DOHH2 (cell line): ENCODE data around the gene MAN1C1.

Experiments
- H3F3A ChIP-seq: fragments of 200-600 bp; sonication (generic), shearing (Covaris generic); 2 replicates; pipeline ENCODE4 v1.6.0; 2016; ENCODE audit warnings: antibody characterized with exemption, mild to moderate bottlenecking; ENCODE audit not compliant: control insufficient read depth, insufficient read depth
- H3K27ac ChIP-seq: fragments of 200-600 bp; sonication (generic); 2 replicates; pipeline ENCODE4 v1.5.1; 2014; ENCODE audit warnings: low read depth, mild to moderate bottlenecking, low read length, moderate library complexity
- H3K27me3 ChIP-seq: fragments of 200-600 bp; sonication (generic); 2 replicates; pipeline ENCODE4 v1.6.1; 2014; ENCODE audit warnings: mild to moderate bottlenecking, low read length, mixed read lengths; ENCODE audit not compliant: control insufficient read depth
- H3K36me3 ChIP-seq: fragments of 200-600 bp; sonication (generic); 2 replicates; pipeline ENCODE4 v1.6.1; 2014; ENCODE audit warnings: mild to moderate bottlenecking, low read length, moderate library complexity, mixed read lengths; ENCODE audit not compliant: control insufficient read depth
- H3K4me1 ChIP-seq: fragments of 200-600 bp; sonication (generic); 2 replicates; pipeline ENCODE4 v1.6.1; 2014; ENCODE audit warnings: mild to moderate bottlenecking, low read length, mixed read lengths; ENCODE audit not compliant: control insufficient read depth
- H3K4me2 ChIP-seq: fragments of 200-600 bp; sonication (generic); 2 replicates; pipeline ENCODE4 v1.6.0; 2014; ENCODE audit warnings: mild to moderate bottlenecking, low read length, moderate library complexity
- H3K4me3 ChIP-seq: fragments of 200-600 bp; sonication (generic); 2 replicates; pipeline ENCODE4 v1.5.1; 2014; ENCODE audit warnings: mild to moderate bottlenecking, low read length, mixed read lengths
- H3K79me2 ChIP-seq: fragments of 200-600 bp; sonication (generic); 2 replicates; pipeline ENCODE4 v1.6.1; 2014; ENCODE audit warnings: mild to moderate bottlenecking, low read length, mixed read lengths; ENCODE audit not compliant: control insufficient read depth
- H3K9me2 ChIP-seq: fragments of 200-600 bp; sonication (generic); replicated peaks from 2 replicates; pipeline ENCODE4 v1.6.1; 2014; ENCODE audit warnings: mild to moderate bottlenecking, low read length, mixed read lengths; ENCODE audit not compliant: control insufficient read depth
- H3K9me3 ChIP-seq: fragments of 200-600 bp; sonication (generic); 2 replicates; pipeline ENCODE4 v1.6.1; 2014; ENCODE audit warnings: antibody characterized with exemption, low read length, mixed read lengths; ENCODE audit not compliant: control insufficient read depth, insufficient read depth
- H4K20me1 ChIP-seq: fragments of 200-600 bp; sonication (generic); 2 replicates; pipeline ENCODE4 v1.6.0; 2014; ENCODE audit warnings: low read depth, mild to moderate bottlenecking, antibody characterized with exemption, low read length, moderate library complexity; ENCODE audit not compliant: control insufficient read depth, insufficient read depth
- EZH2phosphoT487 ChIP-seq: fragments of 200-600 bp; sonication (generic); IDR thresholded peaks from 2 replicates; pipeline ENCODE4 v1.6.1; 2017; ENCODE audit warnings: borderline replicate concordance, mild to moderate bottlenecking, antibody characterized with exemption, low read length, moderate library complexity, mixed read lengths
- TF ChIP-seq, protein P1 (sequence below): fragments of 200-600 bp; sonication (generic); IDR thresholded peaks from one replicate; pipeline ENCODE4 v1.5.1; 2014; ENCODE audit warnings: antibody characterized with exemption, mild to moderate bottlenecking, low read depth, low read length; ENCODE audit not compliant: poor library complexity, severe bottlenecking

MAN1C1 gene

DNA sequence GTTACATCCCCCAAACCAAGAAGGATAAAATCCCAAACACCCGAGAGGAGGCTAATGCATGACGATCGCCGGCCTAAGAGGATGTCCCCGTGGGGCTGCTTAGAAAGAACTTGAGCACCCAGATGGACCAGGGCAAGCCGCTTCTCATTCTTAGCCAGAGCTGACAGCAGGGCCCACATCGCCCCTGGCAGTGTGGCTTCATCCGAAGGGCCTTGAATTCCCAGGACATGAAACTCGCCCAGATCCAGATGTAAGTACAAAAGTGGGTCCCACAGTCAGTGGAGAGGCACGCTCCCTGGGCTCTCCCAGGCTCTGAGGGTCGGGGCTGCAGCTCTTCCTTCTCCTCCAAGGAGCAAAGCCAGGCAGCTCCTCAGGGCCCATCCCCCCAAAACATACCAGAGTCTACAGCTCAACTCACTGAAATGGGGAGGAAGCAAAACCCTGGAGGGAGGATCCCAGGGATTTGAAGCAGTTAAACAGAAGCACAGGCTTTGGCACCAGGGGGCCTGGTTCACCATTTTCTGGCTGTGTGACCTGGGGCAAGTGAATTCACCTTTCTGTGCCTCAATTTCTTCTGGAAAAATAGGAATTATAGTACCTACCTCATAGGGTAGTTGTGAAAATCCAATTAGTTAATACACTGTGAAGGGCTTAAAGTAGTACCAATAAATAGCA lies 85.6 kb downstream of the MAN1C1 start:
- H3K36me3 ChIP-seq: no peaks in the 10 kb centered on the region
- H3K4me3 ChIP-seq: no peak overlapping the region
- H3K4me2 ChIP-seq: no peak overlapping the region
- peaks cover 41% of the 10 kb centered on the region for H3K27me3 ChIP-seq
- H3K9me3 ChIP-seq: no peaks in the 10 kb centered on the region
- H4K20me1 ChIP-seq: no peaks in the 10 kb centered on the region
- H3K4me1 ChIP-seq: no peaks in the 10 kb centered on the region
- H3K79me2 ChIP-seq: no peaks in the 10 kb centered on the region
- H3K9me2 ChIP-seq: no peaks in the 10 kb centered on the region
- TF ChIP-seq, protein P1, sequence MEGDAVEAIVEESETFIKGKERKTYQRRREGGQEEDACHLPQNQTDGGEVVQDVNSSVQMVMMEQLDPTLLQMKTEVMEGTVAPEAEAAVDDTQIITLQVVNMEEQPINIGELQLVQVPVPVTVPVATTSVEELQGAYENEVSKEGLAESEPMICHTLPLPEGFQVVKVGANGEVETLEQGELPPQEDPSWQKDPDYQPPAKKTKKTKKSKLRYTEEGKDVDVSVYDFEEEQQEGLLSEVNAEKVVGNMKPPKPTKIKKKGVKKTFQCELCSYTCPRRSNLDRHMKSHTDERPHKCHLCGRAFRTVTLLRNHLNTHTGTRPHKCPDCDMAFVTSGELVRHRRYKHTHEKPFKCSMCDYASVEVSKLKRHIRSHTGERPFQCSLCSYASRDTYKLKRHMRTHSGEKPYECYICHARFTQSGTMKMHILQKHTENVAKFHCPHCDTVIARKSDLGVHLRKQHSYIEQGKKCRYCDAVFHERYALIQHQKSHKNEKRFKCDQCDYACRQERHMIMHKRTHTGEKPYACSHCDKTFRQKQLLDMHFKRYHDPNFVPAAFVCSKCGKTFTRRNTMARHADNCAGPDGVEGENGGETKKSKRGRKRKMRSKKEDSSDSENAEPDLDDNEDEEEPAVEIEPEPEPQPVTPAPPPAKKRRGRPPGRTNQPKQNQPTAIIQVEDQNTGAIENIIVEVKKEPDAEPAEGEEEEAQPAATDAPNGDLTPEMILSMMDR: no peak
- TF ChIP-seq EZH2phosphoT487: no peak
- H3K27ac ChIP-seq: no peak overlapping the region
- no peaks in the 10 kb centered on the region for H3F3A ChIP-seq

DNA sequence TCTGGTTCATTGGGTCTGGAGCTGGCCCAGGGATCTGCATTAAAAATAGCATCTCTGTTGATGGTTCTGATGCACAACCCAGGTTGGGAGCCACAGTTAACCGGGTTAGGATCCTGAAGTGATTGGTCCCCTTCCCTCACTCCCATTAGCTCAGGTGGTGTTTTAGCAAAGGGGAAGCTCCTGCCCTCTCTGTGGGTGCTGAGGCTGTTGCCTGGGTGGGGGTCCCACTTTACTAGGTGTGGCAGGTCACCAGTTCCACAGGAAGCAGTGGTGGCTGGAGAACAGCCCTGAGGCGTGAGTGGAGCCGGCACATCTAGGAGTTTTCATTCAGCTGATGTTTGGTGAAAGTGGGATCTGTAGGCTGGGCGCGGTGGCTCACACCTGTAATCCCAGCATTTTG lies 86.5 kb downstream of the MAN1C1 start:
- Histone ChIP-seq H3K27ac (no peak overlapping the region), H3K79me2 (no peaks in the 10 kb centered on the region), H3K9me3 (no peaks in the 10 kb centered on the region), H4K20me1 (no peaks in the 10 kb centered on the region), H3F3A (no peaks in the 10 kb centered on the region), H3K4me1 (no peaks in the 10 kb centered on the region), H3K4me2 (no peak overlapping the region), H3K4me3 (no peak overlapping the region), H3K27me3 (peaks cover 36% of the 10 kb centered on the region), H3K9me2 (no peaks in the 10 kb centered on the region), H3K36me3 (no peaks in the 10 kb centered on the region)
- no peak for TF ChIP-seq EZH2phosphoT487
- TF ChIP-seq, protein P1: no peak

DNA sequence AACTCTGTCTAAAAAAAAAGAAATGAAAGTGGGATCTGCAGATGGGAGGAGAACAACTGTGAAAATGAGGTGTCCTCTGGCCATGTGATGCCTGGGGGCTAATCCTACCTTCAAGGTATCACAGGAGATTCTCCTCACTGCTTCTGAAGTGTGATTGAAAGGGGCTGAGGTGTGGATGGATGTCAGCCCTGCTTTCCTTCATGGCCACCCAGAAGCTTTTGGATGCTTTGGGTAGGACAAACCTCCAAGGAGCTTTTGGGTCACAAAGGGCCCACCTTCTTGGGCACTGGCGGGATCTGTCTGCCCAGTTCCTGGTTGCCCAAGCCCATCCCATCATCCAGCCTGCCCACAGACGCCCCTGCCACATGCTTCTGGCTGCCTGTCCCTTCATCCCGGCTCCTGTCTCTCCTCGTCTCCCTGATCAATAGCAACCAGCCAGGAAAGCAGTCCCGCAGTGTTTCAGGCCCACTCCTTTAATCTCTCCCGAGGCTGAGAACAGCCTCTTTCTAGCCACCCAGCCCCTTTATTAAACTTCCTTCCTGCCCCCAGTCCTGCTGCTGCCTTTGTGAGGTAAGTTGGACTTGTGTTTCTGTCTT lies 87.2 kb downstream of the MAN1C1 start:
- Histone ChIP-seq H3K4me2 (no peak overlapping the region), H3K27me3 (peaks cover 35% of the 10 kb centered on the region), H3K36me3 (no peaks in the 10 kb centered on the region), H4K20me1 (no peaks in the 10 kb centered on the region), H3K4me1 (no peaks in the 10 kb centered on the region), H3K9me3 (no peaks in the 10 kb centered on the region), H3F3A (no peaks in the 10 kb centered on the region), H3K4me3 (no peak overlapping the region), H3K79me2 (no peaks in the 10 kb centered on the region), H3K27ac (no peak overlapping the region), H3K9me2 (no peaks in the 10 kb centered on the region)
- TF ChIP-seq, protein P1: no peak
- TF ChIP-seq EZH2phosphoT487: no peak
